GM19238 (cell line): ENCODE measurements around the gene HOXD8.

Experiments used
- DNase-seq: peaks from one replicate; pipeline ENCODE4 v3.0.0; 2011; ENCODE audit warnings: low spot score; ENCODE audit not compliant: insufficient read length

The HOXD8 gene

GRCh38 chr2:176102309-176102866 is 27.1 kb upstream of the HOXD8 start:
- no peak for DNase-seq

- DNase-seq = no peak
Measured at GRCh38 chr2:176103194-176103593, 26.3 kb upstream of the HOXD8 start.

- no peak for DNase-seq
Measured at GRCh38 chr2:176103742-176104315, 25.7 kb upstream of the HOXD8 start.

DNA sequence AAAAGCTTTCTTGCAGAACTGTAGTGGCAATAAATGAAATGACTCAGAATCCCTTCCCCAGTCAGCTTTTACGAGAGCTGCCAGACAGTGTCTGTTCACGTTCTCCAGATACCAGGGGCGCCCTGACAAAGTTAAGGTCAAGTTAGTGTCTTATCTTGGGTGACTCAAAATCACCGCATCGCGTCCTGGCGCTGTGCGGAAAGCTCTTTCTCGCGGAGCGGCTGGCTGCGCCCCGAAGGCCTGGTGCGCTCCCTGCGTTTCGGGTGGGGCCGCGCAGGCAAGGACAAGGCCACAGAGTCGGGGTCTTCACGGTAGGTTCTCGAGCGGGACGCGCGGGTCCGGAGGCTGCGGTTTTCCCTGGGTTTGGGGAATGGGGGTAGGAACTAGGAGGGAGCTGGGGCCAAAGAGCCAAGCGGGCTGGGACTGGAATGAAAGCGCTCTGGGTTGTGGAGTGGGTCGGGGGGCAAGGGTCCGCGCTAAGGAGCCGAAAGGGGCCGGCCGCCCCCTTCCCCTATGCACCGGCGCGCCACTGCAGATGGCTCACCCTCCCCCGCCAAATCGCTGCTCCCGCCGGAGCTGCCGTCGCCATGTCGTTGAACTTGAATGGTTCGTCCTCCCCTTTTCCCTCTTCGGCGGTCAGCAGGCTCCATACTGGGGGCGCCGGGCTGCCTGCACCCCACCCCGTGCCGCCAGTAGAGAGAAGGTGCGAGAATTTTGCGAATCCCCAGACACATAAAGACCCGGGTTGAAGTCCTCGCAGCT is 25.0 kb upstream of the HOXD8 start:
- no peak for DNase-seq

GRCh38 chr2:176105078-176105729 is 24.3 kb upstream of the HOXD8 start:
- no peak for DNase-seq

DNA sequence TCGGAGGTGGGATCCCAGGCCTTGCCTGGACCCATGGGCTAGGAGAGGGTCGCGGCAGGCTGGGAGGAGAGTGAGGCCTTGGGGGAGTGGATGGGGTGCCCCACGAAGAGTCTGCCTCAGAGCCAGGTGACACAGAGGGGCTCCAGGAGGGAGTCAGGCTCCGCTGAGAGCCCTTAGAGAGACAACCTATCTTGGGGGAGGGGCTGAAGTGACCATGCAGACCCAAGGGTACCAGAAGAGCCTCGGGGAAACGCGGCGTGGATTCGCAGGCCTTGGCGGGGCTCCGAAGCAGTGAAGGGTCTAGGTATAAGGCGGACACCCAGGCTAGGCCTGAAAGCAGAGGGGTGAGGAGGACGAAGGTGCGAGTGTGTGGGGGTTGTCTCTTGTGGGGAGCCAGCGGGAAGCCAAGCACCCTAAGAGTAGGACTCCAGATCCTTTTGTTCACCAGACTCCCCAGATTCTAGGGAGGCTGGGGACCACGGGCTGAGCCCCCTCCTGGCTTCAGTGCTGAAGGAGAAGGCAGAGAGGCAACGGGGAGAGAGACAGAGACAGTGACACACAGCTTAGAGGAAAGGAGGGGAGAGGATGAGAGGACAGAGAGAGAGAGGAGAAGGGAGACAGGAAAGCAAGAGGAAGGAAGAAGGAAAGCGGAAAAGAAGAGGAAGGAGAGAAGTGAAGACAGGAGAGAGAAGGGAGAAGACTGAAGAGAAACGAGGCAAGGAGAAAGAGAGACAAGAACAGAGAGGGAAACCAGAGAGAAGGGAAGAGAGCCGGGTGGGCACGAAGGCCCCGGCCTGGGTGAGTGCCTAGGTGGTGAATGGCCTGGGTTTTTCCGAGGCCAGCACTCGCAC is 23.6 kb upstream of the HOXD8 start:
- no peak for DNase-seq

GRCh38 chr2:176106581-176107539 is 22.6 kb upstream of the HOXD8 start, which contains the start of gene HOXD11:
Gene HOXD11, plus strand, starts transcription at chr2:176107280. Its CDS starts 76 bp downstream, at chr2:176107356.
- no peak for DNase-seq

DNA sequence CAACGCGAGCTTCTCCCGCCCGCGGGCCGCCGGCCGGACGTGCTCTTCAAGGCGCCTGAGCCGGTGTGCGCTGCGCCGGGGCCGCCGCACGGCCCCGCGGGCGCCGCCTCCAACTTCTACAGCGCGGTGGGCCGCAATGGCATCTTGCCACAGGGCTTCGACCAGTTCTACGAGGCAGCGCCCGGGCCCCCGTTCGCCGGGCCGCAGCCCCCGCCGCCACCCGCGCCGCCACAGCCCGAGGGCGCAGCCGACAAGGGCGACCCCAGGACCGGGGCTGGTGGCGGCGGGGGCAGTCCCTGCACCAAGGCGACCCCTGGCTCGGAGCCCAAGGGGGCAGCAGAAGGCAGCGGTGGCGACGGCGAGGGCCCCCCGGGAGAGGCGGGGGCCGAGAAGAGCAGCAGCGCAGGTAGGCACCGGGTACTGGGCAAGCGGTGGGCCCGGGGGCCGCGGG is 21.7 kb upstream of the HOXD8 start:
- no peak for DNase-seq

- DNase-seq = no peak
Measured at GRCh38 chr2:176109192-176109901, 20.2 kb upstream of the HOXD8 start.

DNA sequence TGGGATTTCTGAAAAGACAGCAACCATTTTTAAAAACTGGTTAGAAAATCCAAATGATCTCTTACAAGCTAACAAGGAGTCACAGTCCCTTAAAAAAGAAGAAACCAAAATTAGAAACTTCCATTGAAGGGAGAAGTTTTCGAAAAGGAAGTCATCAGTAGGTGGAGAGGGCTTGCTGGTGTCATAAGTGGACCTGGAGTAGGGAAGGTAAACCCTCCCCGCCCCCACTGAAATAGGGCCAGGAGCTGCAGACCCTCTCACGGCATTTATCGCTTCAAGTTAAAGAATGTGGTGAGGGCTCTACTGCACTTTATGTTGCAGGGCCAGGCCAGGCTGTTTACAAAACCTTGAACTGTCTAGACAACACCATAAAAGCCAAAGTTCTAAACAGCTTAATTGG is 19.6 kb upstream of the HOXD8 start:
- no peak for DNase-seq

GRCh38 chr2:176110415-176111308 is 18.8 kb upstream of the HOXD8 start:
- DNase-seq = no peak

DNA sequence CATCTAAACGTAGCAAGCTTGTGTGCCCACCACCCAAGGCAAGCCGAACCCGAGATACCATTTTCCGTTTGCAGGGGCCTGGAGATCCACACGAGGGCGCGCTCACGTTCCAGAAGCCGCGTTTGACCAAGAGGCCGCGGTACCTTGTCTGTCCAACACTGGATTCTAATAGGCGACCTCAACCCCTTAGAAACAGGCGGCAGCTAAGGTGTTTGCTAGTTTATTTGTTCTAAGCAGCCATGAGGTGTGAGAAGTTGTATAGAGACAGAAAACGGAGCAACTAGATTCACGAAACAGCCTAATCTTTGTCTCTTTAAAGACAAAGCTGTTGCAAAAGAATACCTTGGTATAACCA is 18.2 kb upstream of the HOXD8 start:
- DNase-seq = no peak

GRCh38 chr2:176111846-176112374 is 17.6 kb upstream of the HOXD8 start:
- no peak for DNase-seq

- DNase-seq = no peak
Measured at GRCh38 chr2:176112375-176113302, 16.9 kb upstream of the HOXD8 start.

DNA sequence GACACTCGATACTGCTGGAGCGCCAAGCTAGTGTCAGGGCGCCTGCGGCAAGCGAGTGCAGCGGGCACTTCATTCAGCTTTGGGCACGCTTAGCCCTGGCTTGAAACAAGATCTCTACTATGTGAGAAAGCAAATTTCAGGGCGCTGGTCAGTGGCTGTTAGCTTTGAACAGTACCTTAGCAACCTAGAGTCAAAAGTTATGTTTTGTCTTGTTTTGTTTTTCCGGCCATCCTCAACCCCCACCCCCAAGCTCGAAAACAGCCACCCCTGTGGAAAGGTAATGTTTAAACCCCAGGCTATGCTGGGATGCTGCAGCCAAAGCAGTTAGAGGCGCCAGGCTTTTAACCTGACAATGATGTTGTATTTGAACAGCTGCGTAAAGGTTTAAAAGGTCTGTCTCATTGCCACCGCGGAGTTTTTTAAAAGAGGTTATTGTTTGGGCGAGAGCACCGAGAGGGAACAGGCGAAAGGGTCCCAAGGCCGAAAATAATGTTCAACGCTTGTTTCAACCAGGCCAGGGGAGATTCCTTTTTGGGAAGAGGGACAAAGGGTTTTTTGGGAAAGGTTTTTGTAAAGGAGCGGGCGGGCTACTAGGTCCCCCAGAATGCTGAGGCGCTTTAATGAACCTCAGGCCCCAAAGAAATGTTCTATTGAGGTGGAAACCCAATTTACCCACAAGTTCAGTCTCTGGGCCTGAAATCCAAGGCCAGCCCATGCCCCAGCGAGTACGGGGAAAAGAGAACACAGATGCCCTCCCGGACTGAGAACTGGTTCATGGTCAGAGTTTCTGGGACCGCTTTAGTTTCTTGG is 15.2 kb upstream of the HOXD8 start:
- DNase-seq = no peak

- DNase-seq = no peak
Measured at GRCh38 chr2:176114930-176115625, 14.4 kb upstream of the HOXD8 start.
